COLO668 (cell line): Measurements from ENCODE around the gene PSPN.
"Not testable (repeated sequence)": the region's sequence is repeated elsewhere in the genome, so short reads cannot be mapped to it uniquely, and the experiment has no call there.

ENCODE experiments used
- DNase-seq: peaks from one replicate; lab custom pipeline; 2025; ENCODE audit not compliant: unreplicated experiment; lab: John Stamatoyannopoulos, UW

PSPN gene

GRCh38 chr19:6373813-6374108, 2.0 kb downstream of the PSPN start:
- DNase-seq: no peak

- peak; percentile 98 for DNase-seq
Measured at GRCh38 chr19:6373096-6373812, 2.5 kb downstream of the PSPN start.

GRCh38 chr19:6372594-6373095, 3.1 kb downstream of the PSPN start, which contains the start of gene ALKBH7:
Gene ALKBH7, plus strand, starts transcription at chr19:6372794. Its CDS starts 27 bp downstream, at chr19:6372821.
- DNase-seq: peak; percentile 98

GRCh38 chr19:6364353-6364752, 11.4 kb downstream of the PSPN start:
- no peak for DNase-seq

- peak; percentile 9 for DNase-seq
Measured at GRCh38 chr19:6362351-6362801, 13.4 kb downstream of the PSPN start.

- DNase-seq: no peak
Measured at GRCh38 chr19:6362027-6362350, 13.7 kb downstream of the PSPN start.

- not testable (repeated sequence) for DNase-seq
Measured at GRCh38 chr19:6360857-6361216, 14.9 kb downstream of the PSPN start.

GRCh38 chr19:6360445-6360844, 15.3 kb downstream of the PSPN start:
- DNase-seq: not testable (repeated sequence)

- DNase-seq: no peak
Measured at GRCh38 chr19:6359568-6360341, 16.0 kb downstream of the PSPN start.

- peak; percentile 23 for DNase-seq
Measured at GRCh38 chr19:6358003-6358402, 17.7 kb downstream of the PSPN start.

GRCh38 chr19:6357174-6357573, 18.6 kb downstream of the PSPN start:
- DNase-seq: no peak

- DNase-seq: not testable (repeated sequence)
Measured at GRCh38 chr19:6355321-6356040, 20.3 kb downstream of the PSPN start.

GRCh38 chr19:6354098-6354674, 21.5 kb downstream of the PSPN start:
- DNase-seq: no peak

GRCh38 chr19:6352381-6353165, 23.2 kb downstream of the PSPN start:
- no peak for DNase-seq

- no peak for DNase-seq
Measured at GRCh38 chr19:6350688-6351087, 25.0 kb downstream of the PSPN start.

GRCh38 chr19:6349271-6349670, 26.5 kb downstream of the PSPN start:
- DNase-seq: not testable (repeated sequence)

- no peak for DNase-seq
Measured at GRCh38 chr19:6343462-6343861, 32.3 kb downstream of the PSPN start.

GRCh38 chr19:6340493-6341201, 35.1 kb downstream of the PSPN start:
- no peak for DNase-seq

GRCh38 chr19:6334490-6335285, 41.0 kb downstream of the PSPN start:
- no peak for DNase-seq
